HG03565 (cell line): ENCODE data around the gene SYT12.

Source experiments
- ATAC-seq: cut with Tn5 transposase; IDR thresholded peaks from one replicate; pipeline ENCODE4 v1.9.1; 2021; ENCODE audit warnings: mild to moderate bottlenecking, moderate library complexity; ENCODE audit not compliant: unreplicated experiment

The SYT12 gene

GRCh38 chr11:67090717-67091116 is 67.8 kb downstream of the SYT12 start:
- ATAC-seq, result no peak

DNA sequence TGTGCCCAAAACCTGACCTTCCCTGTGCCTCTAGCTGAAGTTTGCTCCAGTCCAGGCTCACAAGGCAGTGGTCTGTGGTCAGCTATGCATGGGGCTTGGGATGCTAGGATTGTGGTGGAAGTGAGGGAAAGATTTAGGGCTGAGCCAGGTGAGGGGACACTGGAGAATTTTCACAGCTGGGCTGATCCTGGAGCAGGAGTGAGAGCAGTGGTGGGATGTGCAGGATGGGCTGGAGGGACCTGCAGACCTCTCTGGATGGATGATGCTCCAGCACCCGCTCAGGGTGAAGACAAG is 72.2 kb downstream of the SYT12 start:
- ATAC-seq, result no peak

DNA sequence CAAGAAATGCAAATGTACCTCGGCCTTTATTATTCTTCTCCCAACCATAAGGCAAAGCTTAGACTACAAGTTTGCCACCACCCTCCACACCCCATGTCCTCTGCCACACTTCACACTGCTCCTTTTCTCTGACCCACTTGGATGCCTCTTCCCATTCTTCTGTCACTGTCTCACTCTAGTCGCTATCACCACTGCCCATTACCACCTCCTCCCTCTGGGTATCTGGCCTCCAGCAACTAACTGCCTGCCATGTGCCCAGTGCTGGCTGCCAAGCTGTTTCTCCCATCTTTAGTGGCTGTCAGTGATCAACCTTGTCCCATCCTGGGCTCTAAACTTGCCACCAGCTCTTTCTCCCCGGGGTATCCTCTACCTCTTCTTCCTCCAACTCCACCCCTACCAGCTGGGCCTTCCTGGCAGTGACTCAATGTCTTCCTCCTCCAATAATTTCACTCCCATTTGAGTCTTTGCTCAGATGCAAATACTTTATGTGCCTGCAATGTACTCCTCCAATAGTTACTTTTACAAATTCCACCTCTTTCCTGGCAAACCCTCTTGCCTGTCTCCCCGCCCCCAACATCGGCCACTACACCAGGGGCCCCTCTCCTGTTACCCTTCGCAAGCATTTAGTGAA is 76.0 kb downstream of the SYT12 start:
- ATAC-seq, result no peak

DNA sequence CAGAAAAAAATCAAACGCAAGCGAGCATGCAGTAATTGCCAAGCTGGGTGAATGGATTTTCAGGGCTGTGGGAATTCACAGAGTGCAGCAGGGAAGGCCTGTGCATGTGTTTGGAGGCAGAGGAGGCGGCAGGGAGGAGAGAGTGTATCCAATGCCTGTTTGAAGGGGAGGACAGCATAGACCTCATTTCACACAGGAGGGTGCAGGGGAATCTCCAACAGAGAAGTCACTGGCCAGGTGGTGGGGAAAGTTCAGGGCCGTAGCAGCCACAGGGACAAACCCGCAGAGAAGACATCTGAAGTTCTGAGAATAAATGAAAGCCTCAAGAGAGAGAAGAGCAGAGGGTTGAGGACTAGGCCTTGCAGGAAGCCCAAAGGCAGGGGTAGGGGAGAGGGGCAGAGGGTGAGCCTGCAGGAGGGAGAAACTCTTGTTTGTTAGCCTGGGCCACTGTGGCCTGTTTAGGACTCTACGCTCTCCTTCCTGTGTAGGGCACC is 76.9 kb downstream of the SYT12 start:
- no peak for ATAC-seq
